H1 (cell line): Measurements from ENCODE around the gene SSR1. TPM values are rescaled to one million over a fixed set of nuclear protein-coding genes. Genes with fewer than 3 reads are reported as not detected.

Experiments
- CHD1 ChIP-seq: IDR thresholded peaks from 2 replicates; pipeline ENCODE4 v1.6.1; 2012; ENCODE audit warnings: low read depth, low read length, improper control_type of control experiment
- EZH2 ChIP-seq: fragments of 200-600 bp; sonication (generic); IDR thresholded peaks from 2 replicates; pipeline ENCODE4 v1.7.1; 2012; ENCODE audit warnings: low read depth, mild to moderate bottlenecking, moderate library complexity, low read length, inconsistent platforms; ENCODE audit not compliant: severe bottlenecking
- HDAC6 ChIP-seq: IDR thresholded peaks from one replicate; pipeline ENCODE4 v1.7.1; 2012; ENCODE audit warnings: low read depth, mild to moderate bottlenecking, inconsistent platforms, low read length, moderate library complexity
- JUN ChIP-seq: IDR thresholded peaks from 2 replicates; pipeline ENCODE4 v1.6.1; 2011; ENCODE audit warnings: low read depth, mild to moderate bottlenecking, improper control_type of control experiment, low read length
- POU5F1 ChIP-seq: IDR thresholded peaks from 2 replicates; pipeline ENCODE4 v1.6.1; 2011; ENCODE audit warnings: low read depth, mild to moderate bottlenecking, low read length, moderate library complexity
- RBBP5 ChIP-seq: IDR thresholded peaks from 2 replicates; pipeline ENCODE4 v1.7.1; 2012; ENCODE audit warnings: low read depth, mild to moderate bottlenecking, inconsistent platforms, low read length, moderate library complexity, borderline replicate concordance
- SAP30 ChIP-seq: fragments of 300-600 bp; sonication (generic); IDR thresholded peaks from 2 replicates; pipeline ENCODE4 v1.7.1; 2012; ENCODE audit warnings: low read length, moderate library complexity, mild to moderate bottlenecking, inconsistent platforms; ENCODE audit not compliant: insufficient read depth, insufficient replicate concordance
- SP1 ChIP-seq: IDR thresholded peaks from 2 replicates; pipeline ENCODE4 v1.6.1; 2011; ENCODE audit warnings: low read depth, low read length
- polyA plus RNA-seq, 7 experiments: library from polyadenylated mRNA; depleted of rRNA in 3 of 7; stranded (reverse) in 5 of 7; unstranded in 2 of 7; fragments of >200 nt in 5 of 7; fragments of 200-250 nt in 2 of 7; gene quantifications; 1 replicate in 5 of 7; 2 replicates in 1 of 7; 4 replicates in 1 of 7; pipeline versions ENCODE4 v1.2.1 to v1.2.3, GENCODE V29; 2011 to 2013; ENCODE audit warnings: missing spikeins in 2 of 7, mixed read lengths in 2 of 7
- total RNA-seq: library from RNA; stranded (reverse); fragmentation: NEBNext Ultra II Directional; extraction: Animal tissue kit (Norgen Biotek cat#: 25700); gene quantifications from 2 replicates; pipeline ENCODE4 v1.2.1, GENCODE V29; 2021
- TF ChIP-seq, protein P1 (sequence below): IDR thresholded peaks from 2 replicates; pipeline ENCODE4 v1.6.1; 2012; ENCODE audit warnings: inconsistent platforms

SSR1 gene
- total and polyA plus RNA-seq, 2 of the 8 experiments (the other 6 are each of a cell fraction or from before 2014, with no cell fraction given), result 26.6 to 117 TPM

GRCh38 chr6:7261032-7261841 is 51.8 kb downstream of the SSR1 start (continued):
- TF ChIP-seq RBBP5 (0 out of 2 replicates have a peak, but pooled peaks have one; percentile 70), HDAC6 (no peak), JUN (no peak), SP1 (no peak), EZH2 (no peak), SAP30 (peak; percentile 88), POU5F1 (no peak), CHD1 (no peak)
- TF ChIP-seq, protein P1, sequence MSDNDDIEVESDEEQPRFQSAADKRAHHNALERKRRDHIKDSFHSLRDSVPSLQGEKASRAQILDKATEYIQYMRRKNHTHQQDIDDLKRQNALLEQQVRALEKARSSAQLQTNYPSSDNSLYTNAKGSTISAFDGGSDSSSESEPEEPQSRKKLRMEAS, result peak; percentile 67
